EH (cell line): Measurements from ENCODE around the gene SKIL.

Experiments
- DNase-seq: peaks from one replicate; pipeline ENCODE4 v3.0.0-alpha.2; 2015; ENCODE audit warnings: low read depth

SKIL gene

GRCh38 chr3:170350515-170351413, 6.8 kb upstream of the SKIL start:
- DNase-seq: no peak

GRCh38 chr3:170352936-170353335, 4.6 kb upstream of the SKIL start:
- no peak for DNase-seq

DNA sequence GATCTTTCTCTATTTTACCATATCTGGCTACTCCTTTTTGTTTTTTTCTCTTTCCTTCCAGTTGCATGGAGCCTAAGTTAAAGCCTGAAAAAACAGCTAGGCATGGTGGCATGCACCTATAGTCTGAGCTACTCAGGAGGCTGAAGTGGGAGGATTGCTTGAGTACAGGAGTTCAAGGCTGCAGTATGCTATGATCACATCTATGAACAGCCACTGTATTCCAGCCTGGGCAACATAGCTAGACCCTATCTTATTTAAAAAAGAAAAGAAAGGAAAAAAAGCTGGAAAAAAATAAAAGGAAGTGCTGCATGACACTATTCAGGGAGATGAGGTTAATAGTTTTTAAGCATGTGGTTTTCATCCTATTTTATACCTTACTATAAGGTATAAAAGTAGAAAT, 4.0 kb upstream of the SKIL start:
- no peak for DNase-seq

GRCh38 chr3:170354760-170355159, 2.8 kb upstream of the SKIL start:
- DNase-seq: no peak

- peak; percentile 49 for DNase-seq
Observed at GRCh38 chr3:170355738-170356595, 1.5 kb upstream of the SKIL start.

DNA sequence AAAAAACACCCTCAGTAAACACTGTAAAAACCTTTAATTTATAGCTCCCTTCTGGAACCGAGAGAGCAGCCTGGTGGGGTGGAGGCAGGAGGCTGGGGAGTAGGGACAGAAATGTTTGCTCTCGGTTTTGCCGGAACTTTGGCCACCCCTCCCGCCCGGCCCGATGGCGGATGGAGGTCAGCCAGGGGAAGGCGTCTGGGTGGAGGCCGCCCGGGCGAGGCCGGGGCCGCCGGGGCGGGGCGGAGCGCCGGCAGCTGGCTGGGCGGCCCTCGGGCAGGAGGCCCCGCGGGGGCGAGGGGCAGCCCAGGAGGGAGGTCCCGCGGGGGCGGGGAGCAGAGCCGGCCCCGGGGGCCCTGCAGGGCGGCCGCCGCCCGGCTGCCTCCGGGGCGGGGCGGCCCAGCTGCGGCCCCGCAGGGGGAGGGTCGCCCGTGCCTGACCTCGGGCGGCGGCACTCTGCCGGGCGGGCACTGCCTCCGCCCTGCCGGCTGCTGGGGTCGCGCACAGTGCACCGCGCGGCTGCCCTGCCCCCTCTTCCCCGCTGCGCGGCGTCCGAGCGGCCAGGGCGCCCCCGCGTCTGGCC, 829 bp upstream of the SKIL start:
- peak; percentile 86 for DNase-seq

DNA sequence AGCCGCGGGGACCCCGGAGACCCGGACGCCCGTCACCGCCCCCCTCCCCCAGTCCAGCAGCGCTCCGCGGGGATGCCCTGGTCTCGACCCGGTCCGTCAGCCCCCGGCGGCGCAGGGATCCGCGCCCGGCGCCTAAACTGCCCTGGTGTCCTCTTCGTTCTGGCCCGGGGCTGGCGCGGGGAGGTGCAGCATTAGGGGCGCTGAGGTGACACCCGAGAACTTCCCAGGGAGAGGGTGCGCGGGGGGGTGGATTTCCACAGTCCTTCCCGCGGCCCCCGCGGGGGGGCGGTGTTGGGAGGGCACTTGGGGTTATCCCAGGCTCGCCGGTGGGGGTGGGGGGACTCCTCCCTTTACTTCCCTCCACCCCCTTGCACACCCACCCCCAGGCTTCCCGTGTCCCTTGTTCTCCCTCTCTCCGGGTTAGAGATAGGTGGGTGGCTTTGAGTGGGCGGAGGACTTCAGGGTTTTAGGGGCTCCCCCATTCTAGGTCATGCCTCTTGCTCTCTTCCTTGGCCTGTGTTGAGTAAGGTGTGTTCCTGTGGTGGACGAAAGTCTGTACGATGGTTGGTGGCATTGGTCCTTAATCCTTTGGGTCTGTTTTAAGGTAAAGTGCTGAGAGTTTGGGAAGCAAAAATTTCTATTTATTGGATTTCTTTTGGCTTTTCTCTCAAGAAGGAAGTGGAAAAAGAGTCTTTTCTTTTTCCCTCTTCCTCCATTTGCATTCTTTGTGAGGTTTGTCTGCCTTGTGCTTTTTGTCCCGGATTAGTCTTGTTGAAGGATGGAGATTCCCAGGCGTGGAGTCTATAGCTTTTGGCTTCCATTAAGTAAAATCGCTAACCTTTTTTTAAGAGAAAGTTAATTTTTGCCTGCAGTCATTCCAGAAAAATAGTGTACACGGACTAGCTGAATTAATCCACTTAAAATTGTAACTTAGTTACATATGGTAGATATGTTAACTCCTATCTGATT, 811 bp downstream of the SKIL start:
- peak; percentile 66 for DNase-seq

- DNase-seq: no peak
Observed at GRCh38 chr3:170359178-170359704, 1.7 kb downstream of the SKIL start.

- no peak for DNase-seq
Observed at GRCh38 chr3:170360466-170360865, 3.0 kb downstream of the SKIL start.

DNA sequence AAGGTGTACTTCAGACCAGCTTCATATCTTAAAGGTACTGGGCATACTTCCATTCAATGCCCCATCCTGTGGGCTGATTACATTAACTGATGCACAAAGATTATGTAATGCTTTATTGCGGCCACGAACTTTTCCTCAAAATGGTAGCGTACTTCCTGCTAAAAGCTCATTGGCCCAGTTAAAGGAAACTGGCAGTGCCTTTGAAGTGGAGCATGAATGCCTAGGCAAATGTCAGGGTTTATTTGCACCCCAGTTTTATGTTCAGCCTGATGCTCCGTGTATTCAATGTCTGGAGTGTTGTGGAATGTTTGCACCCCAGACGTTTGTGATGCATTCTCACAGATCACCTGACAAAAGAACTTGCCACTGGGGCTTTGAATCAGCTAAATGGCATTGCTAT, 3.4 kb downstream of the SKIL start:
- DNase-seq: no peak

- no peak for DNase-seq
Observed at GRCh38 chr3:170361711-170362110, 4.2 kb downstream of the SKIL start.

GRCh38 chr3:170363471-170363994, 6.0 kb downstream of the SKIL start:
- DNase-seq: no peak

- no peak for DNase-seq
Observed at GRCh38 chr3:170364965-170365364, 7.5 kb downstream of the SKIL start.

- no peak for DNase-seq
Observed at GRCh38 chr3:170367797-170368196, 10.3 kb downstream of the SKIL start.

- no peak for DNase-seq
Observed at GRCh38 chr3:170368921-170369320, 11.4 kb downstream of the SKIL start.

GRCh38 chr3:170372190-170372879, 14.8 kb downstream of the SKIL start:
- DNase-seq: no peak

DNA sequence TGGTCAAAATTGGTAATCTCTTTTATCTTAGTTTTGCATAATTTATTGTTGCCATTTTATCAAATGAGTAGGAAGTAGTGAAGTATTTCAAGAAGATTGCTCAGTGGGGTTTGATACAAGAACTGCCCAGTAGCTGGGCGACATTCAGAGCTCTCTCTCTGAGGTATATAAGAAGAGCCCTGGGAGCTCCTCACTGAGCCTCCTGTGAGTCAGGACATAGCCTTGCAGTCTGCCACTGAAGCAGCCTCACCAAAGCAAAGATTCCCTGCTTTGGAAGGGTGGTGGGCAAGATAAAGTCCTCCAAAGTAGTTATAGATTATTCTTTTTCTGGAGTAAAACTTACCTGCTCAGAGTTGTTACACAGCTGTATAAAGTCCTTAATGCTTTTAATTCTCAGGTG, 26.1 kb downstream of the SKIL start:
- DNase-seq: peak; percentile 58

DNA sequence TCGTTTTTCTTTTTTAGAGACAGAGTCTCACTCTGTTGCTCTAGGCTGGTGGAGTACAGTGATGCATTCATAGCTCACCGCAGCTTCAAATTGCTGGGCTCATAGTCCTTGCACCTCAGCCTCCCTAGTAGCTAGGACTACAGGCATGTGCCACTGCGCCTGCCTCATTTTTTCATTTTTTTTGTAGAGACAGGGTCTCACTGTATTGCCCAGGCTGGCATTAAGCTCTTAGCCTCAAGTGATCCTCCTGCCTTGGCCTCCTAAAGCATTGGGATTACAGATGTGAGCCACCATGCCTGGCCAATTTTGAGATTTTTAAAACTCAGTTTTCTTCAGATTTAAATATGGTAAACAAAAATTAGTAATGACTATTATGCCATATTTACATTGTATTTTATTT, 29.0 kb downstream of the SKIL start:
- no peak for DNase-seq

DNA sequence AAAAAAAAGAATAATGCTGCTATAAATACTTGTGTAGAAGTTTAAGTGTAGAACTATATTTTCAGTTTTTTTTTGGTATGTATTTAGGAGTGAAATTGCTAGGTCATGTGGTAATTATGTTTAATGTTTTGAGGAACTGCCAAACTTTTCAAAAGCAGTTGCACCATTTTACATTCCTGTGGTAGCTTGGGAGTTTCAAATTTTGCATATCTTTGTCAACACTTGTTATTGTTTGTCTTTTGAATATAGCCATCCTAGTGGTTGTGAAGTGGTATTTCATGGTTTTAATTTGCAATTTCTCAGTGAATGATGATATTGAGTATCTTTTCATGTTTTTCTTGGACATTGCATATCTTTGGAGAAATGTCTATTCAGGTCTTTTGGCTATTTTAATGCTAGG, 30.4 kb downstream of the SKIL start:
- peak; percentile 38 for DNase-seq

DNA sequence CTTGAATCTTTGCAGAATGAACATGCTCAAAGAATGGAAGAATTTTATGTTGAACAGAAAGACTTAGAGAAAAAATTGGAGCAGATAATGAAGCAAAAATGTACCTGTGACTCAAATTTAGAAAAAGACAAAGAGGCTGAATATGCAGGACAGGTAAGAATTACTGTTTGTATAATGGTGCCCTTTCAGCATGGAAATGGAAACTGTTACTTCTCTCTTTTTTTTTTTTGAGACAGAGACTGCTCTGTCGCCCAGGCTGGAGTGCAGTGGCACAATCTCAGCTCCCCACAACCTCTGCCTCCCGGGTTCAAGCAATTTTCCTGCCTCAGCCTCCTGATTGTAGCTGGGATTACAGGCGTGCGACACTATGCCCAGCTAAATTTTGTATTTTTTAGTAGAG, 33.6 kb downstream of the SKIL start:
- no peak for DNase-seq
